IMR-90 (cell line): ENCODE data around the gene HSPA6. TPM values are rescaled to one million over a fixed set of nuclear protein-coding genes. Genes with fewer than 3 reads are reported as not detected.
"Not testable (repeated sequence)": the region's sequence is repeated elsewhere in the genome, so short reads cannot be mapped to it uniquely, and the experiment has no call there.

Source experiments
- ATAC-seq: fragments of 200-7000 bp; cut with Tn5 transposase; 2 replicates; pipeline ENCODE4 v1.9.1; 2020; ENCODE audit warnings: low read depth, mild to moderate bottlenecking, moderate library complexity
- BruUV-seq: library from RNA; stranded (reverse); fragments of 400-500 nt; replicated peaks from 2 replicates; lab custom pipeline; 2021; lab: Mats Ljungman, UMichigan
- CTCF ChIA-PET: fragments of 300-600 bp; formaldehyde crosslinking; extraction: SDS; loops from one replicate; lab custom pipeline; 2021; ENCODE audit warnings: antibody characterized with exemption; lab: Yijun Ruan, JAX
- POLR2A ChIA-PET: fragments of 300-600 bp; sonication (Branson Sonifier 250); formaldehyde crosslinking; loops from one replicate; lab custom pipeline; 2022; ENCODE audit warnings: antibody characterized with exemption; ENCODE audit not compliant: unreplicated experiment; lab: Charles Lee
- DNase-seq: peaks from one replicate; pipeline ENCODE4 v3.0.0; 2013
- H2AFZ ChIP-seq: replicated peaks from 2 replicates; pipeline ENCODE3; 2013; ENCODE audit warnings: low read length, mild to moderate bottlenecking; ENCODE audit not compliant: poor library complexity
- H2AK5ac ChIP-seq: 2 replicates; pipeline ENCODE4 v1.6.1; 2013; ENCODE audit warnings: low read depth, low read length, inconsistent platforms
- H2AK9ac ChIP-seq: replicated peaks from 2 replicates; pipeline ENCODE3; 2013; ENCODE audit warnings: mild to moderate bottlenecking, low read depth, low read length, moderate library complexity; ENCODE audit not compliant: poor library complexity
- H2BK120ac ChIP-seq: 2 replicates; pipeline ENCODE4 v1.6.1; 2013; ENCODE audit warnings: low read depth, low read length, inconsistent platforms
- H2BK15ac ChIP-seq: 3 replicates; pipeline ENCODE4 v1.6.1; 2013; ENCODE audit warnings: low read depth, low read length, inconsistent platforms
- H2BK20ac ChIP-seq: 2 replicates; pipeline ENCODE4 v1.6.1; 2013; ENCODE audit warnings: low read depth, mild to moderate bottlenecking, inconsistent platforms, low read length, moderate library complexity
- H2BK5ac ChIP-seq: 2 replicates; pipeline ENCODE4 v1.6.1; 2013; ENCODE audit warnings: mild to moderate bottlenecking, low read depth, low read length, inconsistent platforms; ENCODE audit not compliant: poor library complexity, severe bottlenecking
- H3K14ac ChIP-seq: replicated peaks from 2 replicates; pipeline ENCODE4 v1.6.1; 2013; ENCODE audit warnings: low read depth, low read length, inconsistent platforms
- H3K18ac ChIP-seq: 2 replicates; pipeline ENCODE4 v1.6.1; 2013; ENCODE audit warnings: low read depth, low read length, control low read depth
- H3K23ac ChIP-seq: 2 replicates; pipeline ENCODE4 v1.6.1; 2013; ENCODE audit warnings: low read depth, low read length, inconsistent platforms
- H3K27ac ChIP-seq: 2 replicates; pipeline ENCODE4 v1.5.1; 2013; ENCODE audit warnings: mild to moderate bottlenecking, control low read depth, low read length; ENCODE audit not compliant: insufficient read depth
- H3K27me3 ChIP-seq: 2 replicates; pipeline ENCODE4 v1.6.1; 2013; ENCODE audit warnings: low read length; ENCODE audit not compliant: control insufficient read depth, insufficient read depth
- H3K36me3 ChIP-seq: 2 replicates; pipeline ENCODE4 v1.6.1; 2013; ENCODE audit warnings: low read length, mixed read lengths; ENCODE audit not compliant: control insufficient read depth, insufficient read depth
- H3K4ac ChIP-seq: 2 replicates; pipeline ENCODE4 v1.6.1; 2013; ENCODE audit warnings: low read depth, low read length, inconsistent platforms
- H3K4me1 ChIP-seq: 2 replicates; pipeline ENCODE4 v1.6.1; 2013; ENCODE audit warnings: low read length, mixed read lengths; ENCODE audit not compliant: control insufficient read depth, insufficient read depth
- H3K4me2 ChIP-seq: 2 replicates; pipeline ENCODE4 v1.6.1; 2013; ENCODE audit warnings: low read depth, mild to moderate bottlenecking, control low read depth, low read length, moderate library complexity
- H3K4me3 ChIP-seq: 2 replicates; pipeline ENCODE4 v1.5.1; 2013; ENCODE audit warnings: low read depth, mild to moderate bottlenecking, control low read depth, low read length, moderate library complexity; ENCODE audit not compliant: insufficient read depth
- H3K56ac ChIP-seq: 2 replicates; pipeline ENCODE4 v1.6.1; 2013; ENCODE audit warnings: low read length, inconsistent platforms; ENCODE audit not compliant: insufficient read depth; ENCODE audit errors: extremely low read depth
- H3K79me1 ChIP-seq, 2 experiments: 2 replicates each; pipeline ENCODE4 v1.6.1; 2013; ENCODE audit warnings: low read length in 2 of 2, inconsistent platforms in 1 of 2, low read depth in 1 of 2
- H3K9ac ChIP-seq: 2 replicates; pipeline ENCODE4 v1.6.1; 2013; ENCODE audit warnings: low read depth, low read length, control low read depth
- H3K9me1 ChIP-seq: 2 replicates; pipeline ENCODE4 v1.6.1; 2013; ENCODE audit warnings: low read length, inconsistent platforms; ENCODE audit not compliant: insufficient read depth
- H3K9me3 ChIP-seq: 2 replicates; pipeline ENCODE4 v1.6.1; 2013; ENCODE audit warnings: low read length; ENCODE audit not compliant: control insufficient read depth, insufficient read depth
- H4K20me1 ChIP-seq: 2 replicates; pipeline ENCODE4 v1.6.1; 2013; ENCODE audit warnings: low read length, inconsistent platforms; ENCODE audit not compliant: insufficient read depth
- H4K5ac ChIP-seq: 2 replicates; pipeline ENCODE4 v1.6.1; 2013; ENCODE audit warnings: mild to moderate bottlenecking, low read depth, low read length, control low read depth
- H4K8ac ChIP-seq, 2 experiments: 2 replicates each; pipeline ENCODE4 v1.6.1; 2013; ENCODE audit warnings: low read depth in 2 of 2, low read length in 2 of 2, control low read depth in 1 of 2, inconsistent platforms in 1 of 2
- H4K91ac ChIP-seq: 2 replicates; pipeline ENCODE4 v1.6.1; 2013; ENCODE audit warnings: low read depth, low read length, inconsistent platforms; ENCODE audit not compliant: insufficient read depth
- WGBS, 2 experiments: methylation state at CpG; one replicate each; pipeline versions ENCODE4 v1.1.5 to v1.1.7; 2013; ENCODE audit warnings: missing lambda C conversion rate in 2 of 2; ENCODE audit not compliant: insufficient read length in 1 of 2; ENCODE audit errors: extremely low coverage in 2 of 2; 5-methylcytosine and 5-hydroxymethylcytosine counted together
- dilution Hi-C: fragments of 300-500 bp; cut with HindIII; formaldehyde crosslinking; loops from one replicate; pipeline ENCODE4 v1.14.3; 2018; ENCODE audit warnings: low sequenced_read_pairs; ENCODE audit not compliant: unreplicated experiment
- in situ Hi-C: fragments of 300-500 bp; cut with MboI; formaldehyde crosslinking; loops from 3 replicates; pipeline ENCODE4 v1.14.3; 2019; ENCODE audit warnings: low sequenced_read_pairs, inconsistent platforms, mixed read lengths
- intact Hi-C: fragments of 100-400 bp; cut with micrococcal nuclease; formaldehyde crosslinking; loops from 2 replicates; pipeline ENCODE4 v1.10.0; 2022
- polyA plus RNA-seq, 3 experiments: library from polyadenylated mRNA; depleted of rRNA; stranded (reverse); fragments of >200 nt; gene quantifications; 2 replicates each; pipeline ENCODE4 v1.2.3, GENCODE V29; 2012; ENCODE audit warnings: low replicate concordance in 1 of 3
- total RNA-seq: library from RNA; depleted of rRNA; stranded (reverse); fragments of >200 nt; gene quantifications from 2 replicates; pipeline ENCODE4 v1.2.3, GENCODE V29; 2012

The HSPA6 gene
- total and polyA plus RNA-seq, 2 of the 4 experiments (the other 2 are of a cell fraction): 0.54 to 0.67 TPM

GRCh38 chr1:161550942-161551341, 26.6 kb downstream of the HSPA6 start:
- H2BK5ac ChIP-seq, H3K9me1 ChIP-seq, H4K8ac ChIP-seq, H4K91ac ChIP-seq, H3K9ac ChIP-seq, H2AK5ac ChIP-seq, H2BK15ac ChIP-seq, H3K36me3 ChIP-seq, intact Hi-C loops, H3K9me3 ChIP-seq, H3K18ac ChIP-seq, H3K56ac ChIP-seq, DNase-seq, H2BK120ac ChIP-seq, H2BK20ac ChIP-seq, ATAC-seq, H4K20me1 ChIP-seq, BruUV-seq, H3K4me2 ChIP-seq, H4K5ac ChIP-seq, H3K4me3 ChIP-seq, H3K27ac ChIP-seq, H3K14ac ChIP-seq, H2AK9ac ChIP-seq, in situ Hi-C loops, H2AFZ ChIP-seq, CTCF ChIA-PET, H3K4me1 ChIP-seq, H3K79me1 ChIP-seq, dilution Hi-C loops, H3K23ac ChIP-seq, H3K27me3 ChIP-seq, POLR2A ChIA-PET, H3K4ac ChIP-seq: not testable (repeated sequence)
- 33% methylated on average over 2 of the region's 5 CpGs; no CpG with 5 or more reads in 1 of the 2 experiments for WGBS, 2 experiments

DNA sequence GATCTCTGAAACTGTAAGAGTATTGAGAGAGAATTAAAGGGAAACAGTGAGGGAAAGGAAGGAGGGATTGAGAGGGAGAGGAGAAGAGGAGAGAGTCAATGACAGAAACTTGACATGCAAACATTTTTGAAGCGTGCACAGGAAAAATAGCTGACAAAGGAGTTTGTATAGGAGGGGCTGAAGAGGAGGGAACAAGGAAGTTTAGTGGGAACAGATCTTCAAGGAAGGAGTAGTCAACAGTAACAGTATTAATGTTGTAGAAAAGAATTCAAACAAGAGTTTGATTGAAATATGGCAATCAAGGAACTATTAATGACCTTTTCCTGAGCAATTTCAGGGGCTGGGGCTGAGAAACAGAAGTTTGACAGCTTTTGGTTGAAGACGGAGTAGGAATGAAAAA, 29.3 kb downstream of the HSPA6 start:
- H2BK20ac ChIP-seq, H2AK9ac ChIP-seq, H3K4me1 ChIP-seq, H4K5ac ChIP-seq, H2AFZ ChIP-seq, ATAC-seq, H3K4me2 ChIP-seq, H3K36me3 ChIP-seq, POLR2A ChIA-PET, H3K4me3 ChIP-seq, H4K91ac ChIP-seq, in situ Hi-C loops, H3K23ac ChIP-seq, H3K9ac ChIP-seq, H3K27ac ChIP-seq, H3K56ac ChIP-seq, H2AK5ac ChIP-seq, H4K8ac ChIP-seq, dilution Hi-C loops, H3K4ac ChIP-seq, H3K14ac ChIP-seq, H2BK15ac ChIP-seq, H3K9me1 ChIP-seq, BruUV-seq, CTCF ChIA-PET, H2BK120ac ChIP-seq, DNase-seq, H3K27me3 ChIP-seq, H4K20me1 ChIP-seq, H3K18ac ChIP-seq, H3K9me3 ChIP-seq, intact Hi-C loops, H2BK5ac ChIP-seq, H3K79me1 ChIP-seq: not testable (repeated sequence)
- WGBS, 2 experiments: no CpG with 5 or more reads among the region's 2 CpGs
